HG03457 (cell line): ENCODE results near the gene TPRKB.
"Not testable (repeated sequence)": the region's sequence is repeated elsewhere in the genome, so short reads cannot be mapped to it uniquely, and the experiment has no call there.

Experiments used
- ATAC-seq: cut with Tn5 transposase; IDR thresholded peaks from one replicate; pipeline ENCODE4 v1.9.1; 2021; ENCODE audit warnings: moderate number of reproducible peaks; ENCODE audit not compliant: unreplicated experiment

The TPRKB gene

GRCh38 chr2:73740767-73741166 lies 3.6 kb upstream of the TPRKB start:
- ATAC-seq: no peak

GRCh38 chr2:73739101-73739500 lies 2.0 kb upstream of the TPRKB start:
- no peak for ATAC-seq

- ATAC-seq: no peak
Observed at GRCh38 chr2:73736378-73736777, 767 bp downstream of the TPRKB start.

GRCh38 chr2:73730810-73731209 lies 6.3 kb downstream of the TPRKB start:
- ATAC-seq: no peak

- no peak for ATAC-seq
Observed at GRCh38 chr2:73728711-73729110, 8.4 kb downstream of the TPRKB start.

GRCh38 chr2:73728043-73728442 lies 9.1 kb downstream of the TPRKB start:
- ATAC-seq: no peak

- ATAC-seq: not testable (repeated sequence)
Observed at GRCh38 chr2:73726657-73727056, 10.5 kb downstream of the TPRKB start.

GRCh38 chr2:73718851-73719621 lies 18.1 kb downstream of the TPRKB start:
- no peak for ATAC-seq

GRCh38 chr2:73718421-73718820 lies 18.7 kb downstream of the TPRKB start:
- ATAC-seq: no peak

- not testable (repeated sequence) for ATAC-seq
Observed at GRCh38 chr2:73717695-73718094, 19.4 kb downstream of the TPRKB start.

- ATAC-seq: no peak
Observed at GRCh38 chr2:73717251-73717606, 19.9 kb downstream of the TPRKB start.

- no peak for ATAC-seq
Observed at GRCh38 chr2:73716543-73717250, 20.4 kb downstream of the TPRKB start.

- ATAC-seq: no peak
Observed at GRCh38 chr2:73714091-73714490, 23.1 kb downstream of the TPRKB start.

GRCh38 chr2:73708527-73708926 lies 28.6 kb downstream of the TPRKB start:
- no peak for ATAC-seq

- no peak for ATAC-seq
Observed at GRCh38 chr2:73707636-73708035, 29.5 kb downstream of the TPRKB start.

GRCh38 chr2:73707058-73707457 lies 30.1 kb downstream of the TPRKB start:
- ATAC-seq: no peak

- no peak for ATAC-seq
Observed at GRCh38 chr2:73705091-73705490, 32.1 kb downstream of the TPRKB start.

- no peak for ATAC-seq
Observed at GRCh38 chr2:73704285-73704684, 32.9 kb downstream of the TPRKB start.

- ATAC-seq: no peak
Observed at GRCh38 chr2:73703675-73704074, 33.5 kb downstream of the TPRKB start.

- ATAC-seq: not testable (repeated sequence)
Observed at GRCh38 chr2:73702852-73703493, 34.2 kb downstream of the TPRKB start.

GRCh38 chr2:73701968-73702665 lies 35.0 kb downstream of the TPRKB start:
- ATAC-seq: no peak

GRCh38 chr2:73701448-73701765 lies 35.7 kb downstream of the TPRKB start:
- ATAC-seq: not testable (repeated sequence)
